ENCODE data around the gene TLE6. TPM values are rescaled to one million over a fixed set of nuclear protein-coding genes. Genes with fewer than 3 reads are reported as not detected.

Gene TLE6
- total and polyA plus RNA-seq, 2 of the 13 experiments (the other 11 are each of a cell fraction or from before 2014, with no cell fraction given) = 0.24 to 5.5 TPM

DNA sequence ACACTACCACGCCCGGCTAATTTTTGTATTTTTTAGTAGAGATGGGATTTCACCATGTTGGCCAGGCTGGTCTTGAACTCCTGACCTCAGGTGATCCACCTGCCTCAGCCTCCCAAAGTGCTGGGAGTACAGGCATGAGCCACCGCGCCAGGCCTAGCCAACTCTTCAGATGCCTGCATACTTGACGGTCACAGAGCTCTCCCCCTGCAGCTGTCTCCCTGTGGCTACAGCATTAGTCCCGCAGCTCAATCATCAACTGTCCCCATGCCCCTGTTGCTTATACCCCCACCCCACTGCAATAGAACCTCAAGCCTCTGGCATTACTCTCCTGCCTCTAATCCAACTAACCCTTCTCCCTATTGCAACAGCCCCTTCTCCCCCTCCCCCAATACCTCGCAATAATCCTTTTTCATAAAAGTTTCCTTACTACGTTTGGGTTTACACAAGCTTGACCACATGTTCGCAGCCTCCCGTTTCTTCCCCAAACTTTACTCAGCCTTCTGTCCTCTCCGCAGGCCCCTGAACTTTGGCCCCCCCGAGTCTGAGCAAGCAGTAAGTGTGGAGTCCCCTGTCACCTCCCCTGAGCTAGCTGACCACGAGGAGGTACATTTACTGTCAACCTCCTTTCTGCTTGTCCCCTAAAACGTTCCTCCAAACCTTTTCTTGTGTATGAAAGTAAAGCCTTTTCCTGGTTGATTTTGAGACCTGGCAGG is 34.3 kb upstream of the TLE6 start (continued):
- TF ChIP-seq, protein P1, sequence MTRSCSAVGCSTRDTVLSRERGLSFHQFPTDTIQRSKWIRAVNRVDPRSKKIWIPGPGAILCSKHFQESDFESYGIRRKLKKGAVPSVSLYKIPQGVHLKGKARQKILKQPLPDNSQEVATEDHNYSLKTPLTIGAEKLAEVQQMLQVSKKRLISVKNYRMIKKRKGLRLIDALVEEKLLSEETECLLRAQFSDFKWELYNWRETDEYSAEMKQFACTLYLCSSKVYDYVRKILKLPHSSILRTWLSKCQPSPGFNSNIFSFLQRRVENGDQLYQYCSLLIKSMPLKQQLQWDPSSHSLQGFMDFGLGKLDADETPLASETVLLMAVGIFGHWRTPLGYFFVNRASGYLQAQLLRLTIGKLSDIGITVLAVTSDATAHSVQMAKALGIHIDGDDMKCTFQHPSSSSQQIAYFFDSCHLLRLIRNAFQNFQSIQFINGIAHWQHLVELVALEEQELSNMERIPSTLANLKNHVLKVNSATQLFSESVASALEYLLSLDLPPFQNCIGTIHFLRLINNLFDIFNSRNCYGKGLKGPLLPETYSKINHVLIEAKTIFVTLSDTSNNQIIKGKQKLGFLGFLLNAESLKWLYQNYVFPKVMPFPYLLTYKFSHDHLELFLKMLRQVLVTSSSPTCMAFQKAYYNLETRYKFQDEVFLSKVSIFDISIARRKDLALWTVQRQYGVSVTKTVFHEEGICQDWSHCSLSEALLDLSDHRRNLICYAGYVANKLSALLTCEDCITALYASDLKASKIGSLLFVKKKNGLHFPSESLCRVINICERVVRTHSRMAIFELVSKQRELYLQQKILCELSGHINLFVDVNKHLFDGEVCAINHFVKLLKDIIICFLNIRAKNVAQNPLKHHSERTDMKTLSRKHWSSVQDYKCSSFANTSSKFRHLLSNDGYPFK (CRISPR knock-in tag; IDR thresholded peaks at IDR 0.05; ENCODE audit: borderline replicate concordance) = no peak
- TF ChIP-seq ZNF235 (CRISPR knock-in tag; IDR thresholded peaks at IDR 0.05; ENCODE audit: borderline replicate concordance) (no peak), NFE2 (CRISPR knock-in tag; IDR thresholded peaks at IDR 0.05) (no peak), KAT7 (CRISPR knock-in tag; IDR thresholded peaks at IDR 0.05; ENCODE audit: borderline replicate concordance) (no peak), ZC3H4 (CRISPR knock-in tag; IDR thresholded peaks at IDR 0.05; ENCODE audit: borderline replicate concordance) (no peak), KMT2B (CRISPR knock-in tag; IDR thresholded peaks at IDR 0.05) (no peak), ZBTB38 (CRISPR knock-in tag; IDR thresholded peaks at IDR 0.05) (peak; percentile 63; the same call in 1 of the 2 replicates), RXRA (CRISPR knock-in tag; IDR thresholded peaks at IDR 0.05) (0 out of 2 replicates have a peak, but pooled peaks have one; percentile 12), DR1 (CRISPR knock-in tag; IDR thresholded peaks at IDR 0.05) (no peak), ZNF251 (CRISPR knock-in tag; IDR thresholded peaks at IDR 0.05) (no peak), ZNF382 (CRISPR knock-in tag; IDR thresholded peaks at IDR 0.05; ENCODE audit: borderline replicate concordance) (no peak), DPF2 (CRISPR knock-in tag; IDR thresholded peaks at IDR 0.05; ENCODE audit: borderline replicate concordance, low read depth) (no peak)
- TF ChIP-seq, protein P2, sequence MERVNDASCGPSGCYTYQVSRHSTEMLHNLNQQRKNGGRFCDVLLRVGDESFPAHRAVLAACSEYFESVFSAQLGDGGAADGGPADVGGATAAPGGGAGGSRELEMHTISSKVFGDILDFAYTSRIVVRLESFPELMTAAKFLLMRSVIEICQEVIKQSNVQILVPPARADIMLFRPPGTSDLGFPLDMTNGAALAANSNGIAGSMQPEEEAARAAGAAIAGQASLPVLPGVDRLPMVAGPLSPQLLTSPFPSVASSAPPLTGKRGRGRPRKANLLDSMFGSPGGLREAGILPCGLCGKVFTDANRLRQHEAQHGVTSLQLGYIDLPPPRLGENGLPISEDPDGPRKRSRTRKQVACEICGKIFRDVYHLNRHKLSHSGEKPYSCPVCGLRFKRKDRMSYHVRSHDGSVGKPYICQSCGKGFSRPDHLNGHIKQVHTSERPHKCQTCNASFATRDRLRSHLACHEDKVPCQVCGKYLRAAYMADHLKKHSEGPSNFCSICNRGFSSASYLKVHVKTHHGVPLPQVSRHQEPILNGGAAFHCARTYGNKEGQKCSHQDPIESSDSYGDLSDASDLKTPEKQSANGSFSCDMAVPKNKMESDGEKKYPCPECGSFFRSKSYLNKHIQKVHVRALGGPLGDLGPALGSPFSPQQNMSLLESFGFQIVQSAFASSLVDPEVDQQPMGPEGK (CRISPR knock-in tag; IDR thresholded peaks at IDR 0.05) = peak; percentile 67
- TF ChIP-seq, protein P3, sequence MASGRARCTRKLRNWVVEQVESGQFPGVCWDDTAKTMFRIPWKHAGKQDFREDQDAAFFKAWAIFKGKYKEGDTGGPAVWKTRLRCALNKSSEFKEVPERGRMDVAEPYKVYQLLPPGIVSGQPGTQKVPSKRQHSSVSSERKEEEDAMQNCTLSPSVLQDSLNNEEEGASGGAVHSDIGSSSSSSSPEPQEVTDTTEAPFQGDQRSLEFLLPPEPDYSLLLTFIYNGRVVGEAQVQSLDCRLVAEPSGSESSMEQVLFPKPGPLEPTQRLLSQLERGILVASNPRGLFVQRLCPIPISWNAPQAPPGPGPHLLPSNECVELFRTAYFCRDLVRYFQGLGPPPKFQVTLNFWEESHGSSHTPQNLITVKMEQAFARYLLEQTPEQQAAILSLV (CRISPR knock-in tag; IDR thresholded peaks at IDR 0.05; ENCODE audit: borderline replicate concordance) = no peak
- TF ChIP-seq, protein P4, sequence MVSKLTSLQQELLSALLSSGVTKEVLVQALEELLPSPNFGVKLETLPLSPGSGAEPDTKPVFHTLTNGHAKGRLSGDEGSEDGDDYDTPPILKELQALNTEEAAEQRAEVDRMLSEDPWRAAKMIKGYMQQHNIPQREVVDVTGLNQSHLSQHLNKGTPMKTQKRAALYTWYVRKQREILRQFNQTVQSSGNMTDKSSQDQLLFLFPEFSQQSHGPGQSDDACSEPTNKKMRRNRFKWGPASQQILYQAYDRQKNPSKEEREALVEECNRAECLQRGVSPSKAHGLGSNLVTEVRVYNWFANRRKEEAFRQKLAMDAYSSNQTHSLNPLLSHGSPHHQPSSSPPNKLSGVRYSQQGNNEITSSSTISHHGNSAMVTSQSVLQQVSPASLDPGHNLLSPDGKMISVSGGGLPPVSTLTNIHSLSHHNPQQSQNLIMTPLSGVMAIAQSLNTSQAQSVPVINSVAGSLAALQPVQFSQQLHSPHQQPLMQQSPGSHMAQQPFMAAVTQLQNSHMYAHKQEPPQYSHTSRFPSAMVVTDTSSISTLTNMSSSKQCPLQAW (CRISPR knock-in tag; IDR thresholded peaks at IDR 0.05) = no peak
- TF ChIP-seq, protein P5, sequence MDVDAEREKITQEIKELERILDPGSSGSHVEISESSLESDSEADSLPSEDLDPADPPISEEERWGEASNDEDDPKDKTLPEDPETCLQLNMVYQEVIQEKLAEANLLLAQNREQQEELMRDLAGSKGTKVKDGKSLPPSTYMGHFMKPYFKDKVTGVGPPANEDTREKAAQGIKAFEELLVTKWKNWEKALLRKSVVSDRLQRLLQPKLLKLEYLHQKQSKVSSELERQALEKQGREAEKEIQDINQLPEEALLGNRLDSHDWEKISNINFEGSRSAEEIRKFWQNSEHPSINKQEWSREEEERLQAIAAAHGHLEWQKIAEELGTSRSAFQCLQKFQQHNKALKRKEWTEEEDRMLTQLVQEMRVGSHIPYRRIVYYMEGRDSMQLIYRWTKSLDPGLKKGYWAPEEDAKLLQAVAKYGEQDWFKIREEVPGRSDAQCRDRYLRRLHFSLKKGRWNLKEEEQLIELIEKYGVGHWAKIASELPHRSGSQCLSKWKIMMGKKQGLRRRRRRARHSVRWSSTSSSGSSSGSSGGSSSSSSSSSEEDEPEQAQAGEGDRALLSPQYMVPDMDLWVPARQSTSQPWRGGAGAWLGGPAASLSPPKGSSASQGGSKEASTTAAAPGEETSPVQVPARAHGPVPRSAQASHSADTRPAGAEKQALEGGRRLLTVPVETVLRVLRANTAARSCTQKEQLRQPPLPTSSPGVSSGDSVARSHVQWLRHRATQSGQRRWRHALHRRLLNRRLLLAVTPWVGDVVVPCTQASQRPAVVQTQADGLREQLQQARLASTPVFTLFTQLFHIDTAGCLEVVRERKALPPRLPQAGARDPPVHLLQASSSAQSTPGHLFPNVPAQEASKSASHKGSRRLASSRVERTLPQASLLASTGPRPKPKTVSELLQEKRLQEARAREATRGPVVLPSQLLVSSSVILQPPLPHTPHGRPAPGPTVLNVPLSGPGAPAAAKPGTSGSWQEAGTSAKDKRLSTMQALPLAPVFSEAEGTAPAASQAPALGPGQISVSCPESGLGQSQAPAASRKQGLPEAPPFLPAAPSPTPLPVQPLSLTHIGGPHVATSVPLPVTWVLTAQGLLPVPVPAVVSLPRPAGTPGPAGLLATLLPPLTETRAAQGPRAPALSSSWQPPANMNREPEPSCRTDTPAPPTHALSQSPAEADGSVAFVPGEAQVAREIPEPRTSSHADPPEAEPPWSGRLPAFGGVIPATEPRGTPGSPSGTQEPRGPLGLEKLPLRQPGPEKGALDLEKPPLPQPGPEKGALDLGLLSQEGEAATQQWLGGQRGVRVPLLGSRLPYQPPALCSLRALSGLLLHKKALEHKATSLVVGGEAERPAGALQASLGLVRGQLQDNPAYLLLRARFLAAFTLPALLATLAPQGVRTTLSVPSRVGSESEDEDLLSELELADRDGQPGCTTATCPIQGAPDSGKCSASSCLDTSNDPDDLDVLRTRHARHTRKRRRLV (CRISPR knock-in tag; IDR thresholded peaks at IDR 0.05) = no peak

All from HepG2 (cell line).